Measurements from ENCODE around the gene SLC25A23. TPM values are rescaled to one million over a fixed set of nuclear protein-coding genes. Genes with fewer than 3 reads are reported as not detected.

Gene SLC25A23
- total RNA-seq, 1 donor from 2014 or later, result 51.7 TPM

DNA sequence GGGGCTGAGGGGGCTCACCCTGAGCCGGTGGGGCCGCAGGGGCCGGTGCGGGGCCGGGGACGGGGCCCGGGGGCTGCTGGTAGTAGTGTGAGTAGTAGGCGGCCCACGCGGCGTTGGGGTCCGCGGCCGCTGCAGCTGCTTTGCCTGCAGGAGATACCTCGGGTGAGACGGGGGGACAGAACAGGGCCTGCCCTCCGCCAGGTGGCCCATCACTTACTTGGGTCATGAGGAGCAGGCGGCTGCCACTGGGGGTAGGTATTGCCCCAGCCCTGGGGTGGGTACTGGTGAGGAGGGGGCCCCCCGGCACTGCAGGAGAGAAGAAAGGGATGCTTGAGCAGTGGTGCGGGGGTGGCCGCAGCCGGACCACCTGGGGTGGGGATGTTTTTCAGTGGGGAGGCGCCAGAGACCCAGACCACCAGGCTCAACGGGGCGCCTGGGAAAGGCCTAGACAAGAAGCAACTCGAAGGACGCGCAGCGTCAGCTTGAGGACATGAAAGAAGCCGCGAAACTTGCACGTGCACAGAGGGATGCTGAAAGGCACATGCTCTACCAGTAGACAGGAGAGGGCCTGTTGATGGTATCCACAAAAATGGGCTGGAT, 43.9 kb downstream of the SLC25A23 start:
- Mint-ChIP-seq H3K4me1 (ENCODE audit: low read depth) (no peaks in the 10 kb centered on the region), H3K9me3 (ENCODE audit: low read depth) (no peaks in the 10 kb centered on the region), H3K36me3 (ENCODE audit: low read depth) (peaks cover 13% of the 10 kb centered on the region), H3K27me3 (ENCODE audit: low read depth) (no peaks in the 10 kb centered on the region), H3K27ac (ENCODE audit: unreplicated experiment) (no peak overlapping the region), H3K4me3 (ENCODE audit: unreplicated experiment) (no peak overlapping the region)
- DNase-seq (ENCODE audit: low spot score), result no peak
- TF ChIP-seq, protein P1, sequence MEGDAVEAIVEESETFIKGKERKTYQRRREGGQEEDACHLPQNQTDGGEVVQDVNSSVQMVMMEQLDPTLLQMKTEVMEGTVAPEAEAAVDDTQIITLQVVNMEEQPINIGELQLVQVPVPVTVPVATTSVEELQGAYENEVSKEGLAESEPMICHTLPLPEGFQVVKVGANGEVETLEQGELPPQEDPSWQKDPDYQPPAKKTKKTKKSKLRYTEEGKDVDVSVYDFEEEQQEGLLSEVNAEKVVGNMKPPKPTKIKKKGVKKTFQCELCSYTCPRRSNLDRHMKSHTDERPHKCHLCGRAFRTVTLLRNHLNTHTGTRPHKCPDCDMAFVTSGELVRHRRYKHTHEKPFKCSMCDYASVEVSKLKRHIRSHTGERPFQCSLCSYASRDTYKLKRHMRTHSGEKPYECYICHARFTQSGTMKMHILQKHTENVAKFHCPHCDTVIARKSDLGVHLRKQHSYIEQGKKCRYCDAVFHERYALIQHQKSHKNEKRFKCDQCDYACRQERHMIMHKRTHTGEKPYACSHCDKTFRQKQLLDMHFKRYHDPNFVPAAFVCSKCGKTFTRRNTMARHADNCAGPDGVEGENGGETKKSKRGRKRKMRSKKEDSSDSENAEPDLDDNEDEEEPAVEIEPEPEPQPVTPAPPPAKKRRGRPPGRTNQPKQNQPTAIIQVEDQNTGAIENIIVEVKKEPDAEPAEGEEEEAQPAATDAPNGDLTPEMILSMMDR (IDR thresholded peaks at IDR 0.05), result no peak

DNA sequence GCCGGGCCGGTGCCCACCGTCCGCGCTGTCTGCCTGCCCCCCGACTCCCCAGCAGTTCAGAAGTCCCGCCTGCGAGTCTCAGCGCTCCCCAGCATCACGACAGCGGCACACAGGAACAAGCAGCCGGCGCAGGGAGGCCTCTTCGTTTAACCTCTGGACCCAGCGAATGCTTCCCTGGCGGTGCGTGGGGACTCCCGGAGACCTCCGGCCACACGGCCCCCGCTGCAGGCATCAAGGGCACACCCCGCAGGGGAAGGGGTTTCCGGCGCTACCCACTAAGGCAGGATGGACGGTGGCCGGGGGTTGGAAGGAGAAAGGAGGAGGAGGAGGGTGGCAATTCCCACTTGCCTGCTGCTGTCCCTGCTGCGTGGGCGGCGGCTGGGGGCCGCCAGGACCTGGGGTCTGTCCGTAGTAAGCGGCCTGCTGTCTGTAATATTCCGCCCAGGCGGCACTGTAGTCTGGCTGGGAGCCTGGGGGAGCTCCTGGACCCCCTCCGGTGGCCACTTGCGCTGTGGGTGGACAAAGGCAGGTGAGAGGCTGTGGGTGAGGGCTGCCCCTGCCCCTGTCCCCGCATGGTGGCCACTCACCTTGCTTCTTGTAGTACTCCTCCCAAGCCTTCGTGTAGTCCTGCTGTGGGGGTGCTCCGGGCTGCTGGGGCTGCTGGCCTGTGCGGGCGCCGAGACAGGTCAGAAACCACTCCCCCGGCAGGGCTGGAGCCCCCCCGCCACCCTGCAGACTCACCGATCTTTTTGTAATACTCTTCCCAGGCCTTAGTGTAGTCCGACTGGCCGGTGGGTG, 44.6 kb downstream of the SLC25A23 start:
- Mint-ChIP-seq H3K4me3 (ENCODE audit: unreplicated experiment) (no peak overlapping the region), H3K9me3 (ENCODE audit: low read depth) (no peaks in the 10 kb centered on the region), H3K27ac (ENCODE audit: unreplicated experiment) (no peak overlapping the region), H3K27me3 (ENCODE audit: low read depth) (no peaks in the 10 kb centered on the region), H3K36me3 (ENCODE audit: low read depth) (peaks cover 12% of the 10 kb centered on the region), H3K4me1 (ENCODE audit: low read depth) (no peaks in the 10 kb centered on the region)
- no peak for DNase-seq (ENCODE audit: low spot score)
- TF ChIP-seq, protein P1 (IDR thresholded peaks at IDR 0.05), result no peak

DNA sequence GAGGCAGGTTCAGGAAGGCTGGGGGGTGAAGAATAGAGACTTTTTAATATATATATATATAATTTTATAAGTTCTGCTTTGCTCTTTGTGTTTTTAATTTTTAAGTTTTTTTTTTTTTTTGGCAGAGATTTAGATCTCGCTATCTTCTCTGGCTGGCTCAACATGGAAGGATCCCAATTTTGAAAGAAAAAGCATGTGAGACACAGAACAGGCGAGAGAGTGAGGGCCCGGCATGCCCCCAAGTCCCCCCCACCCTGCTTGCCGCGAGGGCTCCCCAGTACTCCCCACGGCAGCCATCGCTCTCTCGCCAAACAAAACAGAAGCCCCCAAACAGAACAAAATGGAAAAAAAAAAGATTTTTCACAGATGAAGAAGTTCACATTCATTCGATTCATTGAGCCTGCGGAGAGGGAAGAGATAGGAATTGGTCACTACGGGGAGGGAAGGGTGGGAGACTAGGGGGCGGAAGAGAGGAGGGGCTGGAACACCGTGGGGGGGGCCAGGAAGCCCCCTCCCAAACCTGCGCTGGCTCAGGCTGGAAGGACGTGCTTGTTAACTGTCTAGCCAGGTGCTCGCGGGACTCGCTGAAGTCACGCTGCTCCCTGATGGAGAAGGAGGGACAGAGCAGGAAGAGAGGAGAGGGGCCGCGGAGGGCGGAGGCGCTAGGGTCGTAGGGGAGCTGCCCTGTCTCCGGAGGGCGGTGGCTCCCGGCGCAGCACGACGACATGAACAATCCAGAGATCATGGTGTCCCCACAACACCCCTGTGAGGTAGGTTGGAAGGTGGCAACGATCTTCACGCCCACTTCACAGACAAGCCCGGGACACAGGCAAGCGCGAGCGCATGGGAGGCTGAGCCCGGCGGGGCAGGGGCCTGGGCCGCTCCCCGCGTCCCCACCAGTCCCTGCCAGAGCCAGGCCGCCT, 45.6 kb downstream of the SLC25A23 start:
- Mint-ChIP-seq H3K27me3 (ENCODE audit: low read depth) (no peaks in the 10 kb centered on the region), H3K36me3 (ENCODE audit: low read depth) (peaks cover 9% of the 10 kb centered on the region), H3K4me1 (ENCODE audit: low read depth) (no peaks in the 10 kb centered on the region), H3K27ac (ENCODE audit: unreplicated experiment) (no peak overlapping the region), H3K9me3 (ENCODE audit: low read depth) (no peaks in the 10 kb centered on the region), H3K4me3 (ENCODE audit: unreplicated experiment) (no peak overlapping the region)
- DNase-seq (ENCODE audit: low spot score), result no peak
- TF ChIP-seq, protein P1 (IDR thresholded peaks at IDR 0.05), result no peak

DNA sequence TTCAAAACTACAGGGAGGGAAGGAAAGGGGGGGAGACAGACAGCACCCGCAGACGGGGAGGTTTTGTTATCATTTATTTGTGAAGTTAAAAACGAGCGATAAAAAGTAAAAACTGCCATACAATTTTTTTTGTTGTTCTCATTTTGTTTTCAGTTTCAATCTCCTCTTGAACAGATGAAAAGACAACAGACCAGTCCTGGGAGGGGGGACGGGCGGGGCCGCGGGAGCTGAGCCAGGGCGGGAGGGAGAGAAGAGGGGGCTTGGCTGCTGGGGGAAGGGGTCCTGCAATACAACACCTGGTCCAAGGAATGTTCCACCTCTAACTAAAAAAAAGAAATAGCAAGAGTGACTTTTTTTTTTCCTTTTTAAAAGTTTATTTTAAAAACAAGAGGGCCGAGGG, 46.3 kb downstream of the SLC25A23 start:
- H3K36me3 Mint-ChIP-seq (ENCODE audit: low read depth), result peaks cover 7% of the 10 kb centered on the region
- no peaks in the 10 kb centered on the region for H3K4me1 Mint-ChIP-seq (ENCODE audit: low read depth)
- H3K27me3 Mint-ChIP-seq (ENCODE audit: low read depth), result no peaks in the 10 kb centered on the region
- no peak overlapping the region for H3K27ac Mint-ChIP-seq (ENCODE audit: unreplicated experiment)
- TF ChIP-seq, protein P1 (IDR thresholded peaks at IDR 0.05), result no peak
- no peak overlapping the region for H3K4me3 Mint-ChIP-seq (ENCODE audit: unreplicated experiment)
- no peak for DNase-seq (ENCODE audit: low spot score)
- H3K9me3 Mint-ChIP-seq (ENCODE audit: low read depth), result no peaks in the 10 kb centered on the region

Measured in chondrocyte (in vitro differentiated cells).